ENCODE data around the gene COL4A2. TPM values are rescaled to one million over a fixed set of nuclear protein-coding genes. Genes with fewer than 3 reads are reported as not detected.

The COL4A2 gene
- total and polyA plus RNA-seq, 2 donors (not counting 1 experiment from before 2014, with no cell fraction given) = 0.17 TPM; not detected in 1

DNA sequence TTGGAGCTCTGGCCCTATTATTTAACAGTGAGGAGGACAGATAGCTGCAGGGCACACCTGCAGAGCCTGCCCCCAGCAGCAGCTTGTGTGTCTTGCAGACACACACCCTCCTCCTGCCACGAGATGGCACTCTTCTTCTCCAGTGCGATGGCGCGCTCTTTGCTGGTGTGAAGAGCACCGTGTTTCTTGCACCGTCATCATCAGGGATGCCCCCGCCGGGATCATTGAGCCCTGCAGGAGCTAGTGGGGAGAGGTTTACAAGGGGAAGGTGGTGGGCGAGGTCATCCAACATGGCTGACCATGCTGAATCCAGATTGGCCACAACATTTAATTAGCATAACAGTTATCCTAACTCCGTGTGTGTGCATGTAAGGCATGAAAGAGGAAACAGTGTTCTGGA lies 148.9 kb downstream of the COL4A2 start:
- peak; percentile 82 for DNase-seq
- peak overlapping the region; percentile 36 for H3K9ac ChIP-seq (ENCODE audit: low read length)
- no peak overlapping the region for H3K27ac ChIP-seq (ENCODE audit: low read length in 2 of 2)
- H3K36me3 ChIP-seq (replicated peaks in 1 of 2; ENCODE audit: control extremely low read depth in 1 of 2, control insufficient read depth in 1 of 2, extremely low read depth in 1 of 2, insufficient read depth in 2 of 2, low read length in 1 of 2) = no peaks in the 10 kb centered on the region
- no peaks in the 10 kb centered on the region for H3K27me3 ChIP-seq (replicated peaks in 1 of 4; ENCODE audit: control extremely low read depth in 1 of 4, control insufficient read depth in 3 of 4, insufficient read depth in 4 of 4, low read length in 3 of 4)
- ATAC-seq (ENCODE audit: low read depth) = peak; percentile 93
- CTCF ChIA-PET = interaction anchor here (0.6 to 2.6 kb wide), 50 partner anchors 9 to 1987 kb away, joined by 3 to 26 read pairs (median 6); partner anchors contain the start of genes ANKRD10 and RAB20
- H3K4me1 Mint-ChIP-seq = peaks cover 19% of the 10 kb centered on the region
- POLR2A ChIA-PET = interaction anchor here (0.6 kb wide), 1 partner anchor 371 kb away, joined by 9 read pairs; no protein-coding TSS in a partner anchor
- H3K4me3 ChIP-seq (ENCODE audit: control extremely low read depth in 1 of 5, extremely low read depth in 1 of 5, insufficient read depth in 1 of 5, low read depth in 2 of 5, low read length in 4 of 5) = peak overlapping the region in 3 of 5 experiments; percentile 20 to 37 (median 29)
- peaks cover 4% of the 10 kb centered on the region for H3K27me3 Mint-ChIP-seq
- peak overlapping the region; percentile 8 for H3K27ac Mint-ChIP-seq
- H3K9me3 ChIP-seq (ENCODE audit: control extremely low read depth in 1 of 3, control insufficient read depth in 2 of 3, insufficient read depth in 1 of 3, low read length in 2 of 3) = no peaks in the 10 kb centered on the region
- 3% methylated on average over 7 of the region's 10 CpGs for WGBS (ENCODE audit: insufficient coverage)
- no peak overlapping the region for H2AFZ ChIP-seq (ENCODE audit: insufficient read depth, low read depth, low read length, poor library complexity, severe bottlenecking)
- H3K79me2 ChIP-seq (ENCODE audit: control insufficient read depth, insufficient read depth, low read length) = no peaks in the 10 kb centered on the region
- H3K4me3 Mint-ChIP-seq = peak overlapping the region; percentile 60
- H3K4me2 ChIP-seq (replicated peaks; ENCODE audit: low read depth, low read length, poor library complexity, severe bottlenecking) = peak overlapping the region; percentile 74
- TF ChIP-seq, protein P1, sequence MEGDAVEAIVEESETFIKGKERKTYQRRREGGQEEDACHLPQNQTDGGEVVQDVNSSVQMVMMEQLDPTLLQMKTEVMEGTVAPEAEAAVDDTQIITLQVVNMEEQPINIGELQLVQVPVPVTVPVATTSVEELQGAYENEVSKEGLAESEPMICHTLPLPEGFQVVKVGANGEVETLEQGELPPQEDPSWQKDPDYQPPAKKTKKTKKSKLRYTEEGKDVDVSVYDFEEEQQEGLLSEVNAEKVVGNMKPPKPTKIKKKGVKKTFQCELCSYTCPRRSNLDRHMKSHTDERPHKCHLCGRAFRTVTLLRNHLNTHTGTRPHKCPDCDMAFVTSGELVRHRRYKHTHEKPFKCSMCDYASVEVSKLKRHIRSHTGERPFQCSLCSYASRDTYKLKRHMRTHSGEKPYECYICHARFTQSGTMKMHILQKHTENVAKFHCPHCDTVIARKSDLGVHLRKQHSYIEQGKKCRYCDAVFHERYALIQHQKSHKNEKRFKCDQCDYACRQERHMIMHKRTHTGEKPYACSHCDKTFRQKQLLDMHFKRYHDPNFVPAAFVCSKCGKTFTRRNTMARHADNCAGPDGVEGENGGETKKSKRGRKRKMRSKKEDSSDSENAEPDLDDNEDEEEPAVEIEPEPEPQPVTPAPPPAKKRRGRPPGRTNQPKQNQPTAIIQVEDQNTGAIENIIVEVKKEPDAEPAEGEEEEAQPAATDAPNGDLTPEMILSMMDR (IDR thresholded peaks at IDR 0.05) = peak; percentile 84
- no peak for TF ChIP-seq EZH2 (IDR thresholded peaks at IDR 0.05; ENCODE audit: borderline replicate concordance, insufficient read depth, low read depth, low read length, poor library complexity, severe bottlenecking)
- no peaks in the 10 kb centered on the region for H3K9me3 Mint-ChIP-seq (ENCODE audit: insufficient read depth)
- peaks cover 9 to 10% of the 10 kb centered on the region in 2 donors for H3K4me1 ChIP-seq (ENCODE audit: control insufficient read depth in 2 of 2, insufficient read depth in 2 of 2, low read length in 2 of 2)
- H4K20me1 ChIP-seq (ENCODE audit: control insufficient read depth, insufficient read depth, low read length, poor library complexity, severe bottlenecking) = no peaks in the 10 kb centered on the region
- intact Hi-C loops (cut with micrococcal nuclease) = loop anchor here (1.0 to 5.0 kb wide), 5 partner anchors 69 to 459 kb away; partner anchors contain the start of gene ANKRD10

DNA sequence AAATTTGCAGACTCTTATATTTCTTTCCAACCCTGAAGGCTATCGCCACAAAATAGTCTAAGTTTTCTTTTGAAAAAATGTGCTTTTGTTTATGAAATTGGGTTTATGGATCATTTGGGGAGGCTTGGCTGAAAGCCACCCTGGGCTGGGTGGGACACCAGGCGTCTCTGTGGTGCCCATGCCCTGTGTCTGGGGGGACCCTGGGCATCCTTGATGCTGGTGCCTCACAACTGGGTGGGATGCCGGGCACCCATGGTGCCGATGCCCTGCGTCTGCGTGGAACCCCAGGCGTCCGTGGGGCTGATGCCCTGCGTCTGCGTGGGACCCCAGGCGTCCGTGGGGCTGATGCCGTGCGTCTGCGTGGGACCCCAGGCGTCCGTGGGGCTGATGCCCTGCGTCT lies 149.5 kb downstream of the COL4A2 start:
- Histone ChIP-seq H3K36me3 (replicated peaks in 1 of 2; ENCODE audit: control extremely low read depth in 1 of 2, control insufficient read depth in 1 of 2, extremely low read depth in 1 of 2, insufficient read depth in 2 of 2, low read length in 1 of 2) (no peaks in the 10 kb centered on the region), H3K27me3 (replicated peaks in 1 of 4; ENCODE audit: control extremely low read depth in 1 of 4, control insufficient read depth in 3 of 4, insufficient read depth in 4 of 4, low read length in 3 of 4) (no peaks in the 10 kb centered on the region), H3K9ac (ENCODE audit: low read length) (no peak overlapping the region), H3K27ac (ENCODE audit: low read length in 2 of 2) (no peak overlapping the region), H3K4me3 (ENCODE audit: control extremely low read depth in 1 of 5, extremely low read depth in 1 of 5, insufficient read depth in 1 of 5, low read depth in 2 of 5, low read length in 4 of 5) (no peak overlapping the region), H3K4me2 (replicated peaks; ENCODE audit: low read depth, low read length, poor library complexity, severe bottlenecking) (no peak overlapping the region), H4K20me1 (ENCODE audit: control insufficient read depth, insufficient read depth, low read length, poor library complexity, severe bottlenecking) (no peaks in the 10 kb centered on the region), H2AFZ (ENCODE audit: insufficient read depth, low read depth, low read length, poor library complexity, severe bottlenecking) (no peak overlapping the region), H3K9me3 (ENCODE audit: control extremely low read depth in 1 of 3, control insufficient read depth in 2 of 3, insufficient read depth in 1 of 3, low read length in 2 of 3) (no peaks in the 10 kb centered on the region), H3K79me2 (ENCODE audit: control insufficient read depth, insufficient read depth, low read length) (no peaks in the 10 kb centered on the region), H3K4me1 (ENCODE audit: control insufficient read depth in 2 of 2, insufficient read depth in 2 of 2, low read length in 2 of 2) (peaks cover 9 to 10% of the 10 kb centered on the region in 2 donors)
- H3K27me3 Mint-ChIP-seq = peaks cover 4% of the 10 kb centered on the region
- ATAC-seq (ENCODE audit: low read depth) (no peak), DNase-seq (no peak)
- intact Hi-C loops (cut with micrococcal nuclease) = loop anchor here (1.0 to 5.0 kb wide), 5 partner anchors 69 to 458 kb away; partner anchors contain the start of gene ANKRD10
- H3K9me3 Mint-ChIP-seq (ENCODE audit: insufficient read depth) = no peaks in the 10 kb centered on the region
- CTCF ChIA-PET = interaction anchor here (0.8 to 2.6 kb wide), 30 partner anchors 9 to 601 kb away, joined by 3 to 26 read pairs (median 6); partner anchors contain the start of genes ANKRD10 and RAB20
- peaks cover 19% of the 10 kb centered on the region for H3K4me1 Mint-ChIP-seq
- POLR2A ChIA-PET = no interaction called here
- no peak overlapping the region for H3K4me3 Mint-ChIP-seq
- no peak overlapping the region for H3K27ac Mint-ChIP-seq
- TF ChIP-seq EZH2 (IDR thresholded peaks at IDR 0.05; ENCODE audit: borderline replicate concordance, insufficient read depth, low read depth, low read length, poor library complexity, severe bottlenecking) = no peak
- TF ChIP-seq, protein P1 (IDR thresholded peaks at IDR 0.05) = no peak
- 96% methylated on average over 17 of the region's 18 CpGs for WGBS (ENCODE audit: insufficient coverage)

Data from B cell (primary cell).